Neural cell (in vitro differentiated cells): ENCODE measurements around the gene SEC24C. TPM values are rescaled to one million over a fixed set of nuclear protein-coding genes. Genes with fewer than 3 reads are reported as not detected.

Source experiments
- H2AFZ ChIP-seq: fragments of 200-600, 300-800 bp; sonication (generic), shearing (Covaris generic); 2 replicates; pipeline ENCODE4 v1.6.0; 2014; ENCODE audit warnings: low read depth, mild to moderate bottlenecking, antibody characterized with exemption, low read length, moderate library complexity
- H3F3A ChIP-seq: fragments of 200-600 bp; shearing (Covaris generic); 2 replicates; pipeline ENCODE4 v1.6.1; 2016; ENCODE audit warnings: mild to moderate bottlenecking, moderate library complexity, mixed read lengths, antibody characterized with exemption, low read length; ENCODE audit not compliant: insufficient read depth, poor library complexity, severe bottlenecking
- H3K27ac ChIP-seq: fragments of 200-600, 300-800 bp; sonication (generic), shearing (Covaris generic); 2 replicates; pipeline ENCODE4 v1.5.1; 2014; ENCODE audit warnings: mild to moderate bottlenecking, low read length, moderate library complexity
- H3K27me3 ChIP-seq: fragments of 300-800, 200-600 bp; sonication (generic), shearing (Covaris generic); 2 replicates; pipeline ENCODE4 v1.6.0; 2014; ENCODE audit warnings: mild to moderate bottlenecking, low read depth, low read length, moderate library complexity; ENCODE audit not compliant: insufficient read depth
- H3K36me3 ChIP-seq: fragments of 300-800, 200-600 bp; sonication (generic), shearing (Covaris generic); 2 replicates; pipeline ENCODE4 v1.5.1; 2014; ENCODE audit warnings: mild to moderate bottlenecking, antibody characterized with exemption, low read length, moderate library complexity; ENCODE audit not compliant: insufficient read depth
- H3K4me2 ChIP-seq: fragments of 300-800, 200-600 bp; sonication (generic), shearing (Covaris generic); 2 replicates; pipeline ENCODE4 v1.6.0; 2014; ENCODE audit warnings: mild to moderate bottlenecking, low read length
- H3K4me3 ChIP-seq: fragments of 300-800, 200-600 bp; sonication (generic), shearing (Covaris generic); 2 replicates; pipeline ENCODE4 v1.5.1; 2014; ENCODE audit warnings: mild to moderate bottlenecking, low read length, moderate library complexity
- H3K79me2 ChIP-seq: fragments of 200-600 bp; shearing (Covaris generic); replicated peaks from 2 replicates; pipeline ENCODE4 v1.6.0; 2014; ENCODE audit warnings: mild to moderate bottlenecking, low read length, moderate library complexity; ENCODE audit not compliant: insufficient read depth
- H3K9ac ChIP-seq: fragments of 300-800, 200-600 bp; sonication (generic), shearing (Covaris generic); 2 replicates; pipeline ENCODE4 v1.6.1; 2016; ENCODE audit warnings: mild to moderate bottlenecking, low read length, mixed read lengths
- H3K9me2 ChIP-seq: fragments of 200-600 bp; shearing (Covaris generic); 2 replicates; pipeline ENCODE4 v1.6.1; 2016; ENCODE audit warnings: mild to moderate bottlenecking, low read length, mixed read lengths; ENCODE audit not compliant: insufficient read depth
- H3K9me3 ChIP-seq: fragments of 200-600, 300-800 bp; sonication (generic), shearing (Covaris generic); 2 replicates; pipeline ENCODE4 v1.6.1; 2016; ENCODE audit warnings: mild to moderate bottlenecking, mixed run types, low read length, moderate library complexity, mixed read lengths
- H4K20me1 ChIP-seq: fragments of 200-600 bp; shearing (Covaris generic); 2 replicates; pipeline ENCODE4 v1.6.1; 2016; ENCODE audit warnings: mild to moderate bottlenecking, mixed run types; ENCODE audit not compliant: insufficient read depth
- CTCF ChIP-seq: fragments of 450-650 bp; IDR thresholded peaks from 2 replicates; pipeline ENCODE4 v1.5.1; 2014; ENCODE audit warnings: antibody characterized with exemption, mild to moderate bottlenecking, moderate library complexity; ENCODE audit not compliant: poor library complexity, severe bottlenecking
- EP300 ChIP-seq: fragments of 450-650 bp; conservative IDR thresholded peaks from 2 replicates; pipeline ENCODE4 v1.6.1; 2014; ENCODE audit warnings: antibody characterized with exemption, mild to moderate bottlenecking, moderate library complexity; ENCODE audit not compliant: poor library complexity, severe bottlenecking
- EZH2 ChIP-seq: fragments of 200-600, 300-800 bp; shearing (Covaris generic), sonication (generic); IDR thresholded peaks from 2 replicates; pipeline ENCODE4 v1.6.1; 2014; ENCODE audit warnings: antibody characterized with exemption, low read length, borderline replicate concordance, mild to moderate bottlenecking; ENCODE audit not compliant: insufficient read depth, poor library complexity, severe bottlenecking
- MXI1 ChIP-seq: fragments of 450-650 bp; conservative IDR thresholded peaks from 2 replicates; pipeline ENCODE4 v1.6.1; 2014; ENCODE audit warnings: antibody characterized with exemption, mild to moderate bottlenecking; ENCODE audit not compliant: poor library complexity, severe bottlenecking
- POLR2AphosphoS5 ChIP-seq: IDR thresholded peaks from 2 replicates; pipeline ENCODE4 v1.6.1; 2012
- RAD21 ChIP-seq: fragments of 450-650 bp; conservative IDR thresholded peaks from 2 replicates; pipeline ENCODE4 v1.6.1; 2014; ENCODE audit warnings: antibody characterized with exemption, mild to moderate bottlenecking, moderate library complexity
- SMC3 ChIP-seq: fragments of 450-650 bp; conservative IDR thresholded peaks from 2 replicates; pipeline ENCODE4 v1.6.1; 2014; ENCODE audit warnings: antibody characterized with exemption, mild to moderate bottlenecking, moderate library complexity; ENCODE audit not compliant: poor library complexity
- TAF1 ChIP-seq: IDR thresholded peaks from 2 replicates; pipeline ENCODE4 v1.6.1; 2012; ENCODE audit warnings: low read depth
- polyA plus RNA-seq: library from polyadenylated mRNA; depleted of rRNA; stranded (reverse); fragments of >200 nt; gene quantifications from 2 replicates; pipeline ENCODE4 v1.2.3, GENCODE V29; 2014
- TF ChIP-seq, protein P1 (sequence below): IDR thresholded peaks from 2 replicates; pipeline ENCODE4 v1.6.1; 2012; ENCODE audit warnings: borderline replicate concordance

SEC24C gene
- polyA plus RNA-seq, 1 donor from 2014 or later = 43.0 TPM

DNA sequence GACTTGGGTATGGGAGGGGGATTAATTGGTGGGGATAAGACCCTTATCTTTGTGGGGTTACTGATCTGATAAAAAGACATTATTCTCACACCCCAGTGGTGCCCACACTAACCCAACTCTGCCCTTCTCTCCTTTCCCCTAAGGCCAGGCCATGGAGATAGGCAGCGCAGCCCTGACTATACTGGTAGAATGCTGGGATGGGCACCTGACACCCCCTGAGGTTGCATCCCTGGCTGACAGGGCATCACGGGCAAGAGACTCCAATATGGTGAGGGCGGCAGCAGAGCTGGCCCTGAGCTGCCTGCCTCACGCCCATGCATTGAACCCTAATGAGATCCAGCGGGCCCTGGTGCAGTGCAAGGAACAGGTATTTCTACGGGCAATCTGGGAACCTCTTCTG, 53.9 kb downstream of the SEC24C start:
- Histone ChIP-seq H3K9me2 (no peaks in the 10 kb centered on the region), H3K27me3 (no peaks in the 10 kb centered on the region), H3K79me2 (no peaks in the 10 kb centered on the region), H3K4me3 (no peak overlapping the region), H3K27ac (no peak overlapping the region), H4K20me1 (no peaks in the 10 kb centered on the region), H3K9me3 (no peaks in the 10 kb centered on the region), H3F3A (no peaks in the 10 kb centered on the region), H3K4me2 (no peak overlapping the region), H3K36me3 (peaks cover 13% of the 10 kb centered on the region), H3K9ac (no peak overlapping the region), H2AFZ (no peak overlapping the region)
- no peak for TF ChIP-seq MXI1
- TF ChIP-seq RAD21 = no peak

DNA sequence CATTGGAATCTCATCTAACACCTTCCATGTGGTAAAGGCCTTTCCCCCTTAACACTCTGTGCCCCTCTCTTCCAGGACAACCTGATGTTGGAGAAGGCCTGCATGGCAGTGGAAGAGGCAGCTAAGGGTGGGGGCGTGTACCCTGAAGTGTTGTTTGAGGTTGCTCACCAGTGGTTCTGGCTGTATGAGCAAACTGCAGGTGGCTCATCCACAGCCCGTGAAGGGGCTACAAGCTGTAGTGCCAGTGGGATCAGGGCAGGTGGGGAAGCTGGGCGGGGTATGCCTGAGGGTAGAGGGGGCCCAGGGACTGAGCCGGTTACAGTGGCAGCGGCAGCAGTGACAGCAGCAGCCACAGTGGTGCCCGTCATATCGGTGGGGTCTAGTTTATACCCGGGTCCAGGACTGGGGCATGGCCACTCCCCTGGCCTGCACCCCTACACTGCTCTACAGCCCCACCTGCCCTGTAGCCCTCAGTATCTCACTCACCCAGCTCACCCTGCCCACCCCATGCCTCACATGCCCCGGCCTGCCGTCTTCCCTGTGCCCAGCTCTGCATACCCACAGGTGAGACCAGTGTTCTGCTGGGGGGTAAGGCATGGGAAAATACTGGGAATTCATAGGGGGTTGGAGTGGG, 54.9 kb downstream of the SEC24C start:
- H3K27me3 ChIP-seq = no peaks in the 10 kb centered on the region
- no peak overlapping the region for H3K4me2 ChIP-seq
- no peaks in the 10 kb centered on the region for H3K9me2 ChIP-seq
- H4K20me1 ChIP-seq = no peaks in the 10 kb centered on the region
- H3K79me2 ChIP-seq = no peaks in the 10 kb centered on the region
- H3F3A ChIP-seq = no peaks in the 10 kb centered on the region
- no peaks in the 10 kb centered on the region for H3K9me3 ChIP-seq
- no peak overlapping the region for H2AFZ ChIP-seq
- H3K27ac ChIP-seq = no peak overlapping the region
- H3K4me3 ChIP-seq = no peak overlapping the region
- no peak overlapping the region for H3K9ac ChIP-seq
- TF ChIP-seq TAF1 = no peak
- no peak for TF ChIP-seq EP300
- TF ChIP-seq RAD21 = no peak
- TF ChIP-seq EZH2 = no peak
- no peak for TF ChIP-seq MXI1
- no peak for TF ChIP-seq SMC3
- TF ChIP-seq CTCF = no peak
- TF ChIP-seq, protein P1, sequence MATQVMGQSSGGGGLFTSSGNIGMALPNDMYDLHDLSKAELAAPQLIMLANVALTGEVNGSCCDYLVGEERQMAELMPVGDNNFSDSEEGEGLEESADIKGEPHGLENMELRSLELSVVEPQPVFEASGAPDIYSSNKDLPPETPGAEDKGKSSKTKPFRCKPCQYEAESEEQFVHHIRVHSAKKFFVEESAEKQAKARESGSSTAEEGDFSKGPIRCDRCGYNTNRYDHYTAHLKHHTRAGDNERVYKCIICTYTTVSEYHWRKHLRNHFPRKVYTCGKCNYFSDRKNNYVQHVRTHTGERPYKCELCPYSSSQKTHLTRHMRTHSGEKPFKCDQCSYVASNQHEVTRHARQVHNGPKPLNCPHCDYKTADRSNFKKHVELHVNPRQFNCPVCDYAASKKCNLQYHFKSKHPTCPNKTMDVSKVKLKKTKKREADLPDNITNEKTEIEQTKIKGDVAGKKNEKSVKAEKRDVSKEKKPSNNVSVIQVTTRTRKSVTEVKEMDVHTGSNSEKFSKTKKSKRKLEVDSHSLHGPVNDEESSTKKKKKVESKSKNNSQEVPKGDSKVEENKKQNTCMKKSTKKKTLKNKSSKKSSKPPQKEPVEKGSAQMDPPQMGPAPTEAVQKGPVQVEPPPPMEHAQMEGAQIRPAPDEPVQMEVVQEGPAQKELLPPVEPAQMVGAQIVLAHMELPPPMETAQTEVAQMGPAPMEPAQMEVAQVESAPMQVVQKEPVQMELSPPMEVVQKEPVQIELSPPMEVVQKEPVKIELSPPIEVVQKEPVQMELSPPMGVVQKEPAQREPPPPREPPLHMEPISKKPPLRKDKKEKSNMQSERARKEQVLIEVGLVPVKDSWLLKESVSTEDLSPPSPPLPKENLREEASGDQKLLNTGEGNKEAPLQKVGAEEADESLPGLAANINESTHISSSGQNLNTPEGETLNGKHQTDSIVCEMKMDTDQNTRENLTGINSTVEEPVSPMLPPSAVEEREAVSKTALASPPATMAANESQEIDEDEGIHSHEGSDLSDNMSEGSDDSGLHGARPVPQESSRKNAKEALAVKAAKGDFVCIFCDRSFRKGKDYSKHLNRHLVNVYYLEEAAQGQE = no peak
- TF ChIP-seq POLR2AphosphoS5 = no peak
- peaks cover 14% of the 10 kb centered on the region for H3K36me3 ChIP-seq
